Thyroid gland (tissue), 4 donors: Measurements from ENCODE around the gene ADAMTS2.

ENCODE experiments used
- POLR2A ChIP-seq, 2 donors: fragments of 450-650 bp; IDR thresholded peaks; one replicate each; pipeline ENCODE4 v1.6.1; 2017; ENCODE audit warnings: antibody characterized with exemption in 2 of 2, mild to moderate bottlenecking in 2 of 2, moderate library complexity in 1 of 2
- TF ChIP-seq, protein P1 (sequence below), 6 experiments: fragments of 200-600 bp in 3 of 6; fragments of 450-650 bp in 3 of 6; sonication (generic) in 3 of 6; IDR thresholded peaks; one replicate each; pipeline ENCODE4 v1.5.1; 2016 to 2019; ENCODE audit warnings: antibody characterized with exemption in 6 of 6, mild to moderate bottlenecking in 2 of 6, inconsistent platforms in 1 of 6, moderate library complexity in 1 of 6

DNA sequence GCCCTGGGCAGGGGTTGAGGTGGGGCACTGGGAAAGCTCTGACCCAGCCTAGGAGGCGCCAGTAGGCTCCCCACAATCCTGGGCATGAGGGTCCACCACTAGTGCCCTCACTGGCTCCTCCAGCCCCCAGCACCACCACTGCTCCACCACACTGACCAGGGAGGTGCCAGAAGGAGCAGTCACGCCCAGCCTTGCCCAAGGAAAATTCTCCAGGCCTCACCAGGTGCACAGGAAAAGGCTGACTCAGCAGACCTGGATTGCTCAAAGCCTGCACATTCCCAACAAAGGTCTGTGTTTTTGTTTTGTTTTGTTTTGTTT is 222.2 kb downstream of the ADAMTS2 start:
- TF ChIP-seq POLR2A (IDR thresholded peaks at IDR 0.05): no peak
- TF ChIP-seq, protein P1, sequence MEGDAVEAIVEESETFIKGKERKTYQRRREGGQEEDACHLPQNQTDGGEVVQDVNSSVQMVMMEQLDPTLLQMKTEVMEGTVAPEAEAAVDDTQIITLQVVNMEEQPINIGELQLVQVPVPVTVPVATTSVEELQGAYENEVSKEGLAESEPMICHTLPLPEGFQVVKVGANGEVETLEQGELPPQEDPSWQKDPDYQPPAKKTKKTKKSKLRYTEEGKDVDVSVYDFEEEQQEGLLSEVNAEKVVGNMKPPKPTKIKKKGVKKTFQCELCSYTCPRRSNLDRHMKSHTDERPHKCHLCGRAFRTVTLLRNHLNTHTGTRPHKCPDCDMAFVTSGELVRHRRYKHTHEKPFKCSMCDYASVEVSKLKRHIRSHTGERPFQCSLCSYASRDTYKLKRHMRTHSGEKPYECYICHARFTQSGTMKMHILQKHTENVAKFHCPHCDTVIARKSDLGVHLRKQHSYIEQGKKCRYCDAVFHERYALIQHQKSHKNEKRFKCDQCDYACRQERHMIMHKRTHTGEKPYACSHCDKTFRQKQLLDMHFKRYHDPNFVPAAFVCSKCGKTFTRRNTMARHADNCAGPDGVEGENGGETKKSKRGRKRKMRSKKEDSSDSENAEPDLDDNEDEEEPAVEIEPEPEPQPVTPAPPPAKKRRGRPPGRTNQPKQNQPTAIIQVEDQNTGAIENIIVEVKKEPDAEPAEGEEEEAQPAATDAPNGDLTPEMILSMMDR (IDR thresholded peaks at IDR 0.05): no peak
